Left lung (tissue), 10 donors: ENCODE results near the gene ABCG8. TPM values are rescaled to one million over a fixed set of nuclear protein-coding genes. Genes with fewer than 3 reads are reported as not detected.
"Not testable (repeated sequence)": the region's sequence is repeated elsewhere in the genome, so short reads cannot be mapped to it uniquely, and the experiment has no call there.

Experiments
- ATAC-seq: fragments of 200-7000 bp; cut with Tn5 transposase; one replicate; pipeline ENCODE4 v1.9.1; 2020; ENCODE audit warnings: moderate library complexity
- DNase-seq, 4 donors: peaks; one replicate each; pipeline ENCODE4 v3.0.0-alpha.2; 2013 to 2020
- H3K27ac ChIP-seq, 2 donors: fragments of 200-600 bp; sonication (generic) in 1 of 2; one replicate each; pipeline versions ENCODE4 v1.5.0 to v1.8.0; 2020 to 2021
- H3K27me3 ChIP-seq, 2 donors: fragments of 200-600 bp; sonication (generic) in 1 of 2; one replicate each; pipeline versions ENCODE4 v1.5.0 to v1.8.0; 2020 to 2021
- H3K36me3 ChIP-seq, 2 donors: fragments of 200-600 bp; sonication (generic) in 1 of 2; one replicate each; pipeline versions ENCODE4 v1.5.0 to v1.8.0; 2020 to 2021
- H3K4me1 ChIP-seq, 2 donors: fragments of 200-600 bp; one replicate each; pipeline ENCODE4 v1.8.0; 2021
- H3K4me3 ChIP-seq, 2 donors: fragments of 200-600 bp; sonication (generic) in 1 of 2; one replicate each; pipeline versions ENCODE4 v1.5.0 to v1.8.0; 2020 to 2021; ENCODE audit warnings: mild to moderate bottlenecking in 1 of 2
- H3K9me3 ChIP-seq, 2 donors: fragments of 200-600 bp; sonication (generic) in 1 of 2; one replicate each; pipeline versions ENCODE4 v1.5.0 to v1.8.0; 2020 to 2021
- CTCF ChIP-seq, 2 donors: fragments of 200-600 bp; sonication (generic) in 1 of 2; IDR thresholded peaks; one replicate each; pipeline versions ENCODE4 v1.5.0 to v1.8.0; 2021; ENCODE audit warnings: antibody characterized with exemption in 2 of 2
- intact Hi-C, 2 donors: fragments of 100-400 bp; cut with DNase I; formaldehyde crosslinking; loops; one replicate each; pipeline versions ENCODE4 v1.11.2 to v1.14.2; 2022
- polyA plus RNA-seq, 6 donors: library from polyadenylated mRNA; unstranded; fragments of 120-200 nt; gene quantifications; one replicate each; pipeline ENCODE4 v1.2.1, GENCODE V29; 2013; ENCODE audit not compliant: insufficient read length in 6 of 6
- total RNA-seq, 2 donors: library from RNA; stranded (reverse); fragmentation: NEBNext Ultra II Directional; extraction: Animal tissue kit (Norgen Biotek cat#: 25700); gene quantifications; one replicate each; pipeline ENCODE4 v1.2.1, GENCODE V29; 2021
- donor health status: DM: no; HTN: yes; CAD: no.
- donor health status: DM: no; HTN: no; CAD: no.

ABCG8 gene
- total and polyA plus RNA-seq, 8 donors, result 0.48 to 1.3 (median 0.68) TPM; not detected in 2

GRCh38 chr2:43899589-43899988 lies 60.8 kb downstream of the ABCG8 start:
- TF ChIP-seq CTCF (IDR thresholded peaks at IDR 0.05), result no peak
- H3K9me3 ChIP-seq, result no peaks in the 10 kb centered on the region
- no peaks in the 10 kb centered on the region for H3K27me3 ChIP-seq
- peaks cover 0 to 61% of the 10 kb centered on the region in 2 donors for H3K36me3 ChIP-seq
- DNase-seq, result no peak
- H3K27ac ChIP-seq, result no peak overlapping the region
- intact Hi-C loops, result no loop called here
- H3K4me1 ChIP-seq, result no peaks in the 10 kb centered on the region
- no peak overlapping the region for H3K4me3 ChIP-seq
- ATAC-seq, result no peak

GRCh38 chr2:43905371-43905803 lies 66.6 kb downstream of the ABCG8 start:
- no peak for TF ChIP-seq CTCF (IDR thresholded peaks at IDR 0.05)
- ATAC-seq (no peak), DNase-seq (no peak)
- peaks cover 0 to 55% of the 10 kb centered on the region in 2 donors for H3K36me3 ChIP-seq
- intact Hi-C loops, result no loop called here
- no peak overlapping the region for H3K4me3 ChIP-seq
- H3K27ac ChIP-seq, result no peak overlapping the region
- no peaks in the 10 kb centered on the region for H3K4me1 ChIP-seq
- H3K27me3 ChIP-seq, result no peaks in the 10 kb centered on the region
- no peaks in the 10 kb centered on the region for H3K9me3 ChIP-seq

- Histone ChIP-seq H3K27me3 (no peaks in the 10 kb centered on the region), H3K9me3 (no peaks in the 10 kb centered on the region), H3K27ac (no peak overlapping the region), H3K36me3 (peaks cover 0 to 59% of the 10 kb centered on the region in 2 donors), H3K4me3 (no peak overlapping the region), H3K4me1 (no peaks in the 10 kb centered on the region)
- no peak for ATAC-seq
- DNase-seq, result no peak
- intact Hi-C loops, result no loop called here
- no peak for TF ChIP-seq CTCF (IDR thresholded peaks at IDR 0.05)
Measured at GRCh38 chr2:43905871-43906270, 67.1 kb downstream of the ABCG8 start.

- Histone ChIP-seq H3K4me1 (no peaks in the 10 kb centered on the region), H3K9me3 (no peaks in the 10 kb centered on the region), H3K27ac (no peak overlapping the region), H3K4me3 (no peak overlapping the region), H3K27me3 (no peaks in the 10 kb centered on the region), H3K36me3 (peaks cover 0 to 57% of the 10 kb centered on the region in 2 donors)
- no peak for TF ChIP-seq CTCF (IDR thresholded peaks at IDR 0.05)
- no peak for DNase-seq
- intact Hi-C loops, result no loop called here
- no peak for ATAC-seq
Measured at GRCh38 chr2:43906448-43907109, 67.8 kb downstream of the ABCG8 start.

GRCh38 chr2:43911136-43911790 lies 72.5 kb downstream of the ABCG8 start:
- H3K4me3 ChIP-seq, ATAC-seq, H3K4me1 ChIP-seq, intact Hi-C loops, H3K9me3 ChIP-seq, DNase-seq, H3K27ac ChIP-seq, H3K27me3 ChIP-seq: not testable (repeated sequence)
- peaks cover 0 to 65% of the 10 kb centered on the region in 2 donors for H3K36me3 ChIP-seq
